Loucy (cell line): Measurements from ENCODE around the gene ZSCAN2.
"Not testable (repeated sequence)": the region's sequence is repeated elsewhere in the genome, so short reads cannot be mapped to it uniquely, and the experiment has no call there.

Experiments used
- H2AFZ ChIP-seq: fragments of 200-600 bp; sonication (generic); 2 replicates; pipeline ENCODE4 v1.6.0; 2016; ENCODE audit warnings: antibody characterized with exemption, mild to moderate bottlenecking, low read length, moderate library complexity
- H3F3A ChIP-seq: fragments of 200-600 bp; 2 replicates; pipeline ENCODE4 v1.6.0; 2016; ENCODE audit warnings: antibody characterized with exemption, low read depth, mild to moderate bottlenecking
- H3K27me3 ChIP-seq: fragments of 200-600 bp; sonication (generic); 2 replicates; pipeline ENCODE4 v1.6.1; 2014; ENCODE audit warnings: low read length, mild to moderate bottlenecking; ENCODE audit not compliant: insufficient read depth, poor library complexity, severe bottlenecking
- H3K36me3 ChIP-seq: fragments of 200-600 bp; sonication (generic); 2 replicates; pipeline ENCODE4 v1.6.1; 2016; ENCODE audit warnings: low read length; ENCODE audit not compliant: insufficient read depth
- H3K4me1 ChIP-seq: fragments of 200-600 bp; sonication (generic); 2 replicates; pipeline ENCODE4 v1.5.1; 2014; ENCODE audit warnings: low read length, mild to moderate bottlenecking; ENCODE audit not compliant: insufficient read depth, poor library complexity, severe bottlenecking
- H3K4me2 ChIP-seq: fragments of 200-600 bp; sonication (generic); 2 replicates; pipeline ENCODE4 v1.6.0; 2014; ENCODE audit warnings: antibody characterized with exemption, low read length, low read depth, mild to moderate bottlenecking; ENCODE audit not compliant: poor library complexity, severe bottlenecking
- H3K4me3 ChIP-seq: fragments of 200-600 bp; sonication (generic); 2 replicates; pipeline ENCODE4 v1.5.1; 2014; ENCODE audit warnings: low read length, mild to moderate bottlenecking, mixed read lengths; ENCODE audit not compliant: poor library complexity, severe bottlenecking
- H3K79me2 ChIP-seq: fragments of 200-600 bp; sonication (generic); 2 replicates; pipeline ENCODE4 v1.6.1; 2014; ENCODE audit warnings: low read length; ENCODE audit not compliant: insufficient read depth
- H3K9ac ChIP-seq: fragments of 200-600 bp; sonication (generic); 2 replicates; pipeline ENCODE4 v1.6.0; 2014; ENCODE audit warnings: mild to moderate bottlenecking, low read depth, low read length, moderate library complexity; ENCODE audit not compliant: poor library complexity, severe bottlenecking
- H3K9me2 ChIP-seq: fragments of 200-600 bp; sonication (generic); replicated peaks from 2 replicates; pipeline ENCODE4 v1.6.1; 2016; ENCODE audit warnings: low read depth, low read length, mixed read lengths
- H3K9me3 ChIP-seq: fragments of 200-600 bp; sonication (generic); 2 replicates; pipeline ENCODE4 v1.6.1; 2014; ENCODE audit warnings: mild to moderate bottlenecking, antibody characterized with exemption, low read length, low read depth; ENCODE audit not compliant: insufficient read depth
- H4K20me1 ChIP-seq: fragments of 200-600 bp; sonication (generic); 2 replicates; pipeline ENCODE4 v1.6.0; 2014; ENCODE audit warnings: antibody characterized with exemption, low read length, mild to moderate bottlenecking; ENCODE audit not compliant: insufficient read depth, poor library complexity, severe bottlenecking
- CTCF ChIP-seq: fragments of 200-600 bp; sonication (generic); conservative IDR thresholded peaks from 2 replicates; pipeline ENCODE4 v1.5.1; 2014; ENCODE audit warnings: mild to moderate bottlenecking, antibody characterized with exemption, low read length
- EZH2phosphoT487 ChIP-seq: fragments of 200-600 bp; IDR thresholded peaks from 2 replicates; pipeline ENCODE4 v1.6.1; 2018; ENCODE audit warnings: antibody characterized with exemption, mild to moderate bottlenecking, moderate library complexity, borderline replicate concordance

Gene ZSCAN2

GRCh38 chr15:84600687-84601554 is at the start of gene ZSCAN2:
ZSCAN2 (plus strand) TSS chr15:84601009; CDS start chr15:84603928, 2,919 bp downstream.
- Histone ChIP-seq H2AFZ (peak within 1 kb of the TSS; percentile 99), H3F3A (peaks cover 9% of the 10 kb centered on the region), H4K20me1 (peaks cover 35% of the 10 kb centered on the region), H3K79me2 (peaks cover 50% of the 10 kb centered on the region), H3K4me2 (peak within 1 kb of the TSS; percentile 89), H3K4me1 (peaks cover 57% of the 10 kb centered on the region), H3K9ac (peak within 1 kb of the TSS; percentile 82), H3K9me2 (no peaks in the 10 kb centered on the region), H3K4me3 (peak within 1 kb of the TSS; percentile 94), H3K9me3 (no peaks in the 10 kb centered on the region), H3K36me3 (peaks cover 3% of the 10 kb centered on the region; the same call in 1 of the 2 replicates), H3K27me3 (no peaks in the 10 kb centered on the region)
- TF ChIP-seq CTCF (no peak), EZH2phosphoT487 (no peak)

- peaks cover 21% of the 10 kb centered on the region for H3K4me1 ChIP-seq
- H3K4me3 ChIP-seq, H3K4me2 ChIP-seq, H3K9ac ChIP-seq, H3F3A ChIP-seq, H2AFZ ChIP-seq, H3K9me3 ChIP-seq, H4K20me1 ChIP-seq, H3K9me2 ChIP-seq, H3K27me3 ChIP-seq: not testable (repeated sequence)
- H3K36me3 ChIP-seq: peaks cover 17% of the 10 kb centered on the region
- peaks cover 14% of the 10 kb centered on the region for H3K79me2 ChIP-seq
These were observed 49.2 kb upstream of the ZSCAN2 start for GRCh38 chr15:84551624-84552023.

GRCh38 chr15:84552896-84553295 is 47.9 kb upstream of the ZSCAN2 start:
- H3F3A ChIP-seq: no peaks in the 10 kb centered on the region
- peaks cover 16% of the 10 kb centered on the region for H3K4me1 ChIP-seq
- no peaks in the 10 kb centered on the region for H3K9me2 ChIP-seq
- no peaks in the 10 kb centered on the region for H3K9me3 ChIP-seq
- H3K79me2 ChIP-seq: peaks cover 15% of the 10 kb centered on the region
- H2AFZ ChIP-seq: no peak overlapping the region
- H4K20me1 ChIP-seq: no peaks in the 10 kb centered on the region
- no peak for TF ChIP-seq CTCF
- no peak for TF ChIP-seq EZH2phosphoT487
- H3K36me3 ChIP-seq: peaks cover 17% of the 10 kb centered on the region
- H3K4me3 ChIP-seq: no peak overlapping the region
- H3K9ac ChIP-seq: no peak overlapping the region
- no peak overlapping the region for H3K4me2 ChIP-seq
- H3K27me3 ChIP-seq: no peaks in the 10 kb centered on the region

GRCh38 chr15:84556690-84557089 is 44.1 kb upstream of the ZSCAN2 start:
- peaks cover 11% of the 10 kb centered on the region; the same call in 1 of the 2 replicates for H3K36me3 ChIP-seq
- H4K20me1 ChIP-seq, H2AFZ ChIP-seq, H3K4me2 ChIP-seq, H3F3A ChIP-seq, H3K9ac ChIP-seq, H3K9me3 ChIP-seq, H3K4me3 ChIP-seq, H3K9me2 ChIP-seq, H3K27me3 ChIP-seq: not testable (repeated sequence)
- H3K79me2 ChIP-seq: peaks cover 16% of the 10 kb centered on the region
- H3K4me1 ChIP-seq: peaks cover 25% of the 10 kb centered on the region

- not testable (repeated sequence) for H2AFZ ChIP-seq, H3F3A ChIP-seq, H3K36me3 ChIP-seq, H3K27me3 ChIP-seq, H3K9me2 ChIP-seq, H4K20me1 ChIP-seq, H3K9me3 ChIP-seq
- H3K9ac ChIP-seq: peak overlapping the region; percentile 94
- H3K4me1 ChIP-seq: peaks cover 26% of the 10 kb centered on the region
- H3K4me2 ChIP-seq: peak overlapping the region; percentile 60
- H3K4me3 ChIP-seq: peak overlapping the region; percentile 82
- H3K79me2 ChIP-seq: peaks cover 41% of the 10 kb centered on the region
These were observed 32.8 kb upstream of the ZSCAN2 start for GRCh38 chr15:84568021-84568420.
